ENCODE results near the gene TRAPPC11.
A peak's percentile ranks its signal among the peaks of the same experiment; 100 is the strongest.

The TRAPPC11 gene

GRCh38 chr4:183658362-183659028 lies 598 bp upstream of the TRAPPC11 start:
- CTCF ChIA-PET, result interaction anchor here (1.3 to 1.6 kb wide), 2 partner anchors 12 to 154 kb away, joined by 4 to 6 read pairs; no protein-coding TSS in a partner anchor
- peak; percentile 34 for DNase-seq (ENCODE audit: extremely low spot score)
- TF ChIP-seq CTCF (IDR thresholded peaks at IDR 0.05; ENCODE audit: control extremely low read depth, extremely low read depth, low read depth, missing control alignments), result no peak
- POLR2A ChIA-PET, result no interaction called here

- POLR2A ChIA-PET, result no interaction called here
- CTCF ChIA-PET, result interaction anchor here (0.9 to 1.6 kb wide), 5 partner anchors 9 to 215 kb away, joined by 3 to 4 read pairs (median 3); partner anchors contain the start of gene CDKN2AIP
- no peak for TF ChIP-seq CTCF (IDR thresholded peaks at IDR 0.05; ENCODE audit: control extremely low read depth, extremely low read depth, low read depth, missing control alignments)
- peak; percentile 9 for DNase-seq (ENCODE audit: extremely low spot score)
Measured at GRCh38 chr4:183659872-183660242, 764 bp downstream of the TRAPPC11 start.

GRCh38 chr4:183666088-183666487 lies 7.0 kb downstream of the TRAPPC11 start:
- no peak for DNase-seq (ENCODE audit: extremely low spot score)
- ChIA-PET CTCF (interaction anchor here (0.8 kb wide), 1 partner anchor 27 kb away, joined by 4 read pairs; no protein-coding TSS in a partner anchor), POLR2A (no interaction called here)
- no peak for TF ChIP-seq CTCF (IDR thresholded peaks at IDR 0.05; ENCODE audit: control extremely low read depth, extremely low read depth, low read depth, missing control alignments)

- POLR2A ChIA-PET, result no interaction called here
- no peak for DNase-seq (ENCODE audit: extremely low spot score)
- TF ChIP-seq CTCF (IDR thresholded peaks at IDR 0.05; ENCODE audit: control extremely low read depth, extremely low read depth, low read depth, missing control alignments), result no peak
- CTCF ChIA-PET, result interaction anchor here (1.1 to 5.7 kb wide), 5 partner anchors 10 to 263 kb away, joined by 3 to 34 read pairs (median 6); no protein-coding TSS in a partner anchor
Measured at GRCh38 chr4:183670251-183670650, 11.2 kb downstream of the TRAPPC11 start.

- ChIA-PET CTCF (interaction anchor here (1.0 to 5.7 kb wide), 4 partner anchors 11 to 23 kb away, joined by 3 to 34 read pairs (median 5); partner anchors contain the start of gene TRAPPC11), POLR2A (no interaction called here)
- no peak for DNase-seq (ENCODE audit: extremely low spot score)
- TF ChIP-seq CTCF (IDR thresholded peaks at IDR 0.05; ENCODE audit: control extremely low read depth, extremely low read depth, low read depth, missing control alignments), result no peak
Measured at GRCh38 chr4:183670960-183671555, 12.0 kb downstream of the TRAPPC11 start.

- CTCF ChIA-PET, result interaction anchor here (1.5 to 5.7 kb wide), 2 partner anchors 10 to 19 kb away, joined by 3 to 34 read pairs; no protein-coding TSS in a partner anchor
Measured at GRCh38 chr4:183674153-183674552, 15.1 kb downstream of the TRAPPC11 start.

More at GRCh38 chr4:183674153-183674552, 15.1 kb downstream of the TRAPPC11 start:
- TF ChIP-seq CTCF (IDR thresholded peaks at IDR 0.05; ENCODE audit: control extremely low read depth, extremely low read depth, low read depth, missing control alignments), result no peak
- no peak for DNase-seq (ENCODE audit: extremely low spot score)
- POLR2A ChIA-PET, result no interaction called here
